DMS53 (cell line): Measurements from ENCODE around the gene IFNLR1.

Source experiments
- DNase-seq: peaks from one replicate; lab custom pipeline; 2025; lab: John Stamatoyannopoulos, UW

The IFNLR1 gene

GRCh38 chr1:24119859-24120756, 67.0 kb downstream of the IFNLR1 start:
- peak; percentile 45 for DNase-seq

- no peak for DNase-seq
These were observed 67.6 kb downstream of the IFNLR1 start for GRCh38 chr1:24119489-24119858.

GRCh38 chr1:24118410-24119242, 68.5 kb downstream of the IFNLR1 start:
- DNase-seq = peak; percentile 89

- DNase-seq = peak; percentile 53
These were observed 69.2 kb downstream of the IFNLR1 start for GRCh38 chr1:24117722-24118409.

- DNase-seq = no peak
These were observed 70.0 kb downstream of the IFNLR1 start for GRCh38 chr1:24117132-24117531.

- peak; percentile 42 for DNase-seq
These were observed 72.3 kb downstream of the IFNLR1 start for GRCh38 chr1:24114753-24115152.

- no peak for DNase-seq
These were observed 73.5 kb downstream of the IFNLR1 start for GRCh38 chr1:24113641-24114033.

- DNase-seq = peak; percentile 88
These were observed 74.9 kb downstream of the IFNLR1 start, which contains the start of gene MYOM3 for GRCh38 chr1:24111996-24112779. MYOM3 (minus strand) TSS chr1:24112135; CDS start chr1:24108636, 3,499 bp downstream.

GRCh38 chr1:24111262-24111995, 75.7 kb downstream of the IFNLR1 start:
- DNase-seq = no peak

GRCh38 chr1:24110642-24111261, 76.3 kb downstream of the IFNLR1 start:
- no peak for DNase-seq

- no peak for DNase-seq
These were observed 77.2 kb downstream of the IFNLR1 start for GRCh38 chr1:24109686-24110475.

GRCh38 chr1:24109166-24109483, 78.0 kb downstream of the IFNLR1 start:
- no peak for DNase-seq

GRCh38 chr1:24108334-24109165, 78.5 kb downstream of the IFNLR1 start:
- DNase-seq = peak; percentile 21

GRCh38 chr1:24107462-24108138, 79.5 kb downstream of the IFNLR1 start:
- DNase-seq = no peak

- DNase-seq = no peak
These were observed 81.5 kb downstream of the IFNLR1 start for GRCh38 chr1:24105368-24106160.

- DNase-seq = no peak
These were observed 82.2 kb downstream of the IFNLR1 start for GRCh38 chr1:24104854-24105253.
